Measurements from ENCODE around the gene UBXN11. TPM values are rescaled to one million over a fixed set of nuclear protein-coding genes. Genes with fewer than 3 reads are reported as not detected.

The UBXN11 gene
- total RNA-seq, 2 experiments from 2014 or later: 19.4 to 22.2 TPM

GRCh38 chr1:26233903-26234643, 72.4 kb downstream of the UBXN11 start, which contains the start of gene CEP85:
Gene CEP85 (plus strand): TSS chr1:26234200. CDS start chr1:26239784, 5,584 bp downstream.
- Mint-ChIP-seq H3K4me3 (peak within 1 kb of the TSS; percentile 99), H3K27ac (peak within 1 kb of the TSS; percentile 96), H3K36me3 (ENCODE audit: low read depth) (peaks cover 24% of the 10 kb centered on the region), H3K4me1 (peaks cover 32% of the 10 kb centered on the region), H3K9me3 (ENCODE audit: low read depth) (no peaks in the 10 kb centered on the region), H3K27me3 (no peaks in the 10 kb centered on the region)
- intact Hi-C loops (cut with DNase I, micrococcal nuclease): loop anchor here (1.0 to 2.0 kb wide), 14 partner anchors 46 to 459 kb away; partner anchors contain the start of genes ZNF593 (in 2 of the 2), AUNIP (in 1 of the 2), C1orf232 (in 1 of the 2) and DHDDS (in 1 of the 2)
- ChIA-PET CTCF (interaction anchor here (0.5 to 4.4 kb wide), 49 partner anchors 9 to 1123 kb away, joined by 3 to 35 read pairs (median 4); partner anchors contain the start of genes C1orf232, CD52, DHDDS and PAFAH2), POLR2A (interaction anchor here (1.0 to 1.5 kb wide), 2 partner anchors 11 to 65 kb away, joined by 4 to 13 read pairs; partner anchors contain the start of gene ZNF593)
- ATAC-seq: peak; percentile 95
- peak; percentile 99 for DNase-seq

Other genes with a start within 250 kb of the UBXN11 start
- gene TRIM63, start 239.0 kb downstream of the UBXN11 start, total RNA-seq: not detected
- gene PDIK1L, start 194.8 kb downstream of the UBXN11 start, total RNA-seq: 10 to 100 TPM; 12.3 to 13.0 TPM
- not detected for gene FAM110D, start 147.6 kb downstream of the UBXN11 start, total RNA-seq
- not detected for gene C1orf232, start 137.7 kb downstream of the UBXN11 start, total RNA-seq
- 10 to 100 TPM; 44.6 to 56.3 TPM for gene ZNF593, start 136.7 kb downstream of the UBXN11 start, total RNA-seq
- gene ZNF593OS, start 134.8 kb downstream of the UBXN11 start, total RNA-seq: not detected
- 1 to 10 TPM; 3.0 to 3.2 TPM for gene CNKSR1, start 129.1 kb downstream of the UBXN11 start, total RNA-seq
- not detected for gene CATSPER4, start 116.0 kb downstream of the UBXN11 start, total RNA-seq
- gene CEP85, start 72.4 kb downstream of the UBXN11 start, total RNA-seq: 10 to 100 TPM; 31.1 to 31.9 TPM
- gene SH3BGRL3, start 26.6 kb downstream of the UBXN11 start, total RNA-seq: 100 to 1,000 TPM; 267 to 381 TPM
- gene CD52, start 11.3 kb upstream of the UBXN11 start, total RNA-seq: 100 to 1,000 TPM; 216 to 217 TPM
- gene CRYBG2, start 47.5 kb upstream of the UBXN11 start, total RNA-seq: 1 to 10 TPM; 1.5 to 1.6 TPM
- gene ZNF683, start 66.1 kb upstream of the UBXN11 start, total RNA-seq: not detected
- not detected for gene LIN28A, start 104.2 kb upstream of the UBXN11 start, total RNA-seq
- 10 to 100 TPM; 34.1 to 40.7 TPM for gene DHDDS, start 125.7 kb upstream of the UBXN11 start, total RNA-seq
- 100 to 1,000 TPM; 660 to 867 TPM for gene HMGN2, start 165.8 kb upstream of the UBXN11 start, total RNA-seq
- gene RPS6KA1, start 223.1 kb upstream of the UBXN11 start, total RNA-seq: 100 to 1,000 TPM; 116 to 160 TPM